GM18502 (cell line): ENCODE measurements around the gene SRGN.

Experiments
- ATAC-seq: cut with Tn5 transposase; IDR thresholded peaks from one replicate; pipeline ENCODE4 v1.9.1; 2021; ENCODE audit warnings: mild to moderate bottlenecking; ENCODE audit not compliant: unreplicated experiment, poor library complexity

Gene SRGN

DNA sequence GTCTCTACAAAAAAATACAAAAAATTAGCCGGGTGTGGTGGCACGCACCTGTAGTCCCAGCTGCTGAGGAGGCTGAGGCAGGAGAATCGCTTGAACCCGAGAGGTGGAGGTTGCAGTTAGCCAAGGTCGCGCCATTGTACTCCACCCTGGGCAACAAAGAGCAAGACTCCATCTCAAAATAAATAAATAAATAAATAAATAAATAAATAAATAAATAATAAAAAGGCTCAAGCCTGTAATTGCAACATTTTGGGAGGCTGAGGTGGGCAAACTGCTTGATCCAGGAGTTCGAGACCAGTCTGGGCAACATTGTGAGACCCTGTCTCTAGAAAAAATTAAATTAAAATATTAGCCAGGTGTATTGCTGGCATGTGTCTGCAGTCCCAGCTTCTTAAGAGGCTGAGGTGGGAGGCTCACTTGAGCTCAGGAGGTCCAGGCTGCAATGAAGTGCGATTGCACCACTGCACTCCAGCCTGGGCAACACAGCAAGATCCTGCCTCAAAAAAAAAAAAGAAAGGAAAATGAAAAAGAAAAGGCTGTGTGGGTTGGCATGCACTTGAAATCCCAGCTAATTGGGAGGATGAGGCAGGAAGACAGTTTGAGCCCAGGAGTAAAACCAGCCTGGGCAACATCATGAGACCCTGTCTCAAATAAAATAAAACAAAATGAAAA lies 27.6 kb upstream of the SRGN start:
- no peak for ATAC-seq

DNA sequence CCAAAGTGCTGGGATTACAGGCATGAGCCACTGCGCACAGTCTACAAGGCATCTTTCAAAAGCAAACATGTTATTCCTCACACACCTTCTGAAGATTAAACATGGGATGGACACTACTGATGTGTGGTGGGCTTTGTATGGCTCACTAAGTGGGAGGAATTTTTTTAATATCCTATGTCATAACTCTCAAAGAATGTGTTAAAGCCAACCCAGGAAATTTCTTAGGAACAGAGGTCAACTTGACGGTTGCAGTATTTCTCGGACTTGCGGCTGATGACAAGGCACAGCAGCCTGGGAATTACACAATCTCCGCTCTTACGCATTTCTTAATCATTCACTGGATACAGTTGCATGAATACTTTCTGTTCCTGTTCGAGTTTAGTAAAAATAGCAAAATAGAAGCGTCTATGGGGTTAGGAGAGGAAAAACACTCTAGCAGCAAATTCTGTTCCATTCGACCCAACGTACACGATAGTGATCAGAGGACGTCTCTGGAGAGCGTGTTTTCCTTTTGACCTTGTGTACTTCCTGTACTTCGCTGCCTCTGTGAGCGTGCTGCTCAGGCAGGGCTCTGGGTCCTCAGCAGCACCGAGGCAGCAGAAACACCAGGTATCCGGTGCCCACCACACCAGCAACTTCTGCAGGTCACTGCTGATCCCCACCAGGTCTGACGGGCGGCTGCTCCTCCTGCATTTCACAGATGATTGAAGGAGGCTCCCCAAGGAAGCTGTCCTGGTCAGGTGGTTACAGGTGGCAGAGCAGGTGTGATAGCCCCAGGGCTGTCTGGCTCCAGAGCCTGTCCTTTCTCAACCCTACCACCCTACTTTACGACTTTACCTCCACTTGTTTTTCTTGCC lies 26.4 kb upstream of the SRGN start:
- ATAC-seq: no peak

DNA sequence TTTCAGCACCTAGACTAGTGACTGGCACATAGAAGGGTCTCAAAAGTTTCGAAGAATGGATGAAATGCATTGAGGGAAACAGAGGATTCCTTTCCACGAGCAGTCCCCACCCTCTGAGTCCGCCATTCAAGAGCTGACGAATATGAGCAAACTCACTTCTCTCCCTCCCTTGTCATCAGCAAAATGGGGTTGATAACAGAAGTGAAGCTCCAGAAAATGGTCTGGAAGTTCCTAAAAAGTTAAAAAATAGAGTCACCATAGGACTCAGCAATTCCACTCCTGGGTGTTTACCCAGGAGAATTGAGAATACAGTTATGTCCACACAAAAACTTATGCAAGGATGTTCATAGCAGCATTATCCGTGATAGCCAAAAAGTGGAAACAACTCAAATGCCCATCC lies 25.0 kb upstream of the SRGN start:
- ATAC-seq: no peak

DNA sequence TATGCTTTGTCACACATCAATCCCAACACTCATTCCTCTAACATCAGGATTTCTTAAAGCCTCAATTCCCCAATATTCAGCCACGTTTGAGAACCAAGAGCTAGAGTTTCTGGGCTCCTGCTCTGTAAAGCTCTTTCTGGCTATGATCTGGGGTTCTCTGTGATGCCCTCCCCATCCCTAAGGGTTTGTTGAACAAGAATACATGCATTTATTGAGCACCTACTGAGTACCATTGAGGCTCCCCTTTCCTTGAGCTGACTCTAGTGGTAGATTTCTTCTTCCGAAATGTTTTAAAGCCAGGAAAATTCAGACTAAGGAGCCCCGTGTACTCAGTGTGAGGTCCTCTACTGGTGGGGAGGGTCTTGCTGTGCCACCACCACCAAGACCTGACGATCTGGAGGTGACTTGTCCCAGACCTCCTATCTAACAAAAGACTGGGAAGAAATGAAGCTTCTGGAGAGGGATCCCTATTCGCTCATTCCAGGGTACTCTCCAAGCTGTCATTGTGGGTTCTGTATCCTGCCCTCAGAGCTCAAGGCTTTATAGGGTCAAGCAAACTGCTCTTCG lies 23.1 kb upstream of the SRGN start:
- ATAC-seq: peak; percentile 7

DNA sequence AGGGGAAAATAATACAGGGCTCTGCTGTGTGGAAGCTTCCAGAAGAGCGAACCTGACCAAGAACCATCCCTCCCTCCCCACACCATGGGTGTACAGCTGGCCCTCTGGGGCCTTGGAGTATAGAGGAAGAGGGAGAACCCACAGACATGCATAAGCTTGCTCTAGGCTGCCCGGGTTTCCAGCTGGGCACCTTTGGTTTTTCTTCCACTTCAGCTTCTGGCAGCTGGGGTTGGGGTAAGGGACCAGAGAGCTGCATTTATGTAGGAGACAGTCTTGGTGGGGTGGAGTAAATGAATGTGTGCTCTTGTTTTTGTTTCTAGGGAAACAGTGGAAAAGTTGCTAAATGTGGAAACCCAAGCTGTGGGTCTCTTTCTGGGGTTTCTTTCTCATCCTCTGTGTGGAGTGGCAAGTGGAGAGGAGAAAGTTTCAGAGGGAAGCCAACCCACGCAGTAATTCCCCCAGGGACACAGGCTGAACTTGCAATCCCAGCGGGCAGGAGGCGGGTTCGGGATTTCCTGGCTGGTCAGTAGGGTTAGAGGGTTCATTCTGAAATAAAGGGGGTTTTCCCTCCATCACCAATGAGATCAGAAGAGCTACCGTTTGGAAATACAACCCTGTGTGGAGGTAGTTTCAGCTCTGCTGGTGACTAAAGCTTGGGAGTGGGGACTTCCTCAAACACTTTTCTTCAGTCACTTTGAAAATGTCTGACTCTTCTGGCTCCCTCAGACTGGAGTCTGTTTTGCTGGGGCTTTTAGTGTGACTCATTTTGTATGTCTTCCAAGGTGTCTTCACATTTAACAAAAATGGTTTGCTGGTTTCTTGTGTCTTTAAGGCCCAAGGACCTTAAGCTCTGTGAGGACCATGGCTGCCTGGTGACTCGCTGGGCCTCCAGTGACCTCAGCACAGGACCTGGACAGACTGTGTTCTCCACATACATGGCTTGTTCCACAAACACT lies 22.2 kb upstream of the SRGN start:
- ATAC-seq: peak; percentile 72

DNA sequence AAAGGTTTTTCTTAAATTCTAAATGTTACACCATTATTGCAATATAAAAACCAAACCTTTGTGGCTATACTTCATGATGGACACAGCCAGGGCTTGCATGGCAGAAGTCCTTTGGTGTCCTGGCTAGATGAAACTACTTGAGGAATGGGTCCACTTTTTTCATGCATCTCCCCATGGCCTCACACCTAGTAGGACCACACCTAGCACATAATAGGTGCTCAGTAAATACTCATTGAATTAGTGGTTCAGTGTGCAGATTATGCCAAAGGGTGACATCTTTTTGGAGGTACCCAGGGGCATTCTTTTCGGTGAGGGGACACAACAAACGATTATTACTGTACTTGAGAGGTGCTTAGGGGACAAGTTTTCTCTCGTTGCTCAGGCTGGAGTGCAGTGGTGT lies 20.7 kb upstream of the SRGN start:
- no peak for ATAC-seq

DNA sequence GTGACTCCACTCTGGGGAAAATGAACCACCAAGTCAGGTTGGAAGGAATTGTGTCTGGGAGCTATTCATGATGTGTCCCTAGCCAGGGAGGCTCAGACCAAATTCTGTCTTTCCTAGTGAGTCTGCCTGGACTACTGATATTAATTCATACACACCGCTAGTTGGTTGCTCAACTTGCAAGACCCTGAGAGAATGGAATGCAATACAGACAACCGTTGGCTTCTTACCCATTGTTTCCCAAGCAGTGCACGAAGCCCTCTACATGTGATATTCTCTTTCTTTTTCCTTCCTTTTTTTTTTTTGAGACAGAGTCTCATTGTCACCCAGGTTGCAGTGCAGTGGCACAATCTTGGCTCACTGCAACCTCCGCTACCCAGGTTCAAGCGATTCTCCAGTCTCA lies 19.4 kb upstream of the SRGN start:
- ATAC-seq: no peak

DNA sequence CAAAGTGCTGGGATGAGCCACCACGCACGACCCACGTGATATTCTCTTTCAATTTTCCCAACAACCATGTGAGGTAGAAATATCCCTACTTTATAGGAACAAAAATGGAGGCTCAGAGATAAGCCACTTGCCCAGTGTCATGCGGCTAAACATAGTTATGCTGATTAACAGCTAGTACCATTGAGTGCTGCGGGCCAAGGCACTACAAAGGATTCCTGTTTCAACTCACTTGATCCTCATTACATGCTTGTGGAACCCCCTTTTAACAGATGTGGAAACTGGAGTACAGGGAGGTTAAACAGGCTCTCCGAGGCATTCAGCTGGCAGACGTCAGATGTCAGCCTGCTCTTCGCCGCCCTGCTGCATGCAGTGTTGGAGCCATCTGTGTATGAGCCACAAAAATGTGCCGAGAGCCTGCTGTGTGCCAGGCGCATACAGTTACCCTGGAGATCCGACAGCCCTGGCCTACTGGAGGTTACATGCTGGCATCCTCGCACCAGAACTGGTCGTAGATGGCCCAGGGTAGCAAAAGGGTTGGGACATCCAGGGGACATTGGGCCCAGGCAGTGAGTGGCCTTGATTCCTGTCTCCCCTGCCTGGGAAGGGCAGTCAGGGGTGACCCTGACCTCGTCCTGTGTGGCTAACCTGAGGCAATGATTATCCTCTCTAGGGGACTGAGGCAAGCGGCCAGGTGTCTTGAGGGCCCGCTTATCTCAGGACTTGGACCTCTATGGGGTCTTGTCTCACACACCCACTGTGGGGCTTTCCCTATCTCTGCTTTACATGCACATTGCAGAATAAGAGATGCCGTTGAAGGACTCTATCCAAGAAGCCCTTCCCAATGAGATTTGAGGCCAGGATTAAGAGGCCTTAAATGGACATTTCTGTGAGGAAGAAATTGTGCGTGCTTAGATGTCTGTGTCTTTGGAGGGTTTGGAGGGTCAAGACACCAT lies 18.5 kb upstream of the SRGN start:
- ATAC-seq: no peak

DNA sequence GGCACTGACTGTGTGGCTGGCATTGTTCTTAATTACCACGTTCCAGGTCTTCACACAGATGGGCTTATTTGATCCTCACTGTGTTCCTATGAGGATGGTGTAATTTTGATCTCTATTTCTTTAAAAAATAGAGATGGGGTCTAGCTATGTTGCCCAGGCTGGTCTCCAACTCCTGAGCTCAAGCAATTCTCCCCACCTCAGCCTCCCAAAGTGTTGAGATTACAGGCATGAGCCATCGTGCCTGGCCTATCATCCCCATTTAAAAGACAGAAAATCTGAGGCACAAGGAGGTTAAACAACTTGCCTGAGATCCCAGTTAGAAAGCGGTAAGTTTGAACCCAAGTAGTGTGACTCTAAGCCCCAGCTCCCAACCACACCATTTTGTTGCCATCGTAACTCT lies 17.0 kb upstream of the SRGN start:
- no peak for ATAC-seq

DNA sequence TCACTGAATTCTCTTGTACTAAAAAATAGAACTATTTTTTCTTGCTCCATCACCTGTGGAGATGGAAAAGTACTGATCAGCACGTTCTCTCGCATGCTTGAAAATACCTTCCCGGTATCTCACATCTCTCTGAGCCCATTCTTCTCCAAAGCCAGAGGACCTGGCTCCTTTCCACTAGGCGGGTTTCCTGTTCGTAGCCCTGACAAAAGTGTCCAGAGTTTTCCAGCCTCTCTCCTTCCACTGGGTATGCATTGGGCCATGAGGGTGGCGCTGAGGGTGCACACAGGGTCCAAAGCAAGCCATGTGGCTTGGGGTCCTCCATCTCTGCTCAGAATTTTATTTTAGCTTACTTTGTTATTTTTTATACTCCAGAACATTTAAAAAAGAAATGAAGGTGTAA lies 16.3 kb upstream of the SRGN start:
- ATAC-seq: no peak

DNA sequence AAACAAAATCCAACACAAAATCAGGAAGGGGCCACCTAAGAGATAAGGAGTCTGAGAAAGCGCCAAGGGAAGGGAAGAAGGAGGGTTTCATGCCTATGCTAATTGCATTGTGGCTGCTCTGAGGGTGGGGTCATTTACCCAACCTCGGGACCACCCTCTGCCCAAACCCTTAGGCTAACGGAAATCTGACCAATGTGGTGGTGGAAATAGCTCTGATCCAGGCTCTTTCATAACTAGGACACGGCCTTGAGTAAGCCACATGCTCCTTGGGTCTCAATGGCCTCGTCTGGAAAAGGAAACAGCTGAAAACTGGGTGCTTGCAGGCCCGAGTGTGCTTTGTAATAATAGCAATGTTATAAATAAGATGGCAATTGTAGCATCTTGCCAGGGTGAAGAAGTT lies 14.9 kb upstream of the SRGN start:
- no peak for ATAC-seq

DNA sequence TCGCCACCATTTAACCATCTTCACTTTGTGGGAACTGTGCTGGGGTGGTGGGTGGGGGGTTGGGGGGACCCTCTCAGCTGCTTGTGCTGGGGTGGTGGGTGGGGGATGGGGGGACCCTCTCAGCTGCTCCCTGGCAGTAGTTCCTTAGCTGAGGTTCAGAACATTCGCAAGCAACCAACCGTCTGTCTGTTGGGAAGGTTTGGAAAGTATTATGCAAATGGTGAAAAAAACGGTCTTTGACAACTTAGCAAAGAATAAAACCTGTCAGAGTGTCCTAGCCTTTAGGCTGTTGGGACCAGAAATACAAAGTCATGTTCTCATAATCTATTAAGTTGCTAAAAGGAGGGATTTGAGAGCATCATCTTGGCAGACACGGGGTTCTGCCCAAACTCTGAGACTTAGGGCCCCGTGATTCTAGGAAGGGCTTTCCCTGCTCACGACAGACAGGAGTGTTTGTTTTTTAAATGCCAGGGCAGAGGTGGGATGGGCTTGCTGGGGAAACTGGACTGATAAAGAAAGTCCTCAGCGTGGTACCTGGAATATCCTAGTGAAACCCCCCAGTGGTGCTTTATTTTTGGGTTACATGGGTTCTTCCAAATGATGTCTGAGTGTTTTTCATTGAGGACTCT lies 14.1 kb upstream of the SRGN start:
- no peak for ATAC-seq

DNA sequence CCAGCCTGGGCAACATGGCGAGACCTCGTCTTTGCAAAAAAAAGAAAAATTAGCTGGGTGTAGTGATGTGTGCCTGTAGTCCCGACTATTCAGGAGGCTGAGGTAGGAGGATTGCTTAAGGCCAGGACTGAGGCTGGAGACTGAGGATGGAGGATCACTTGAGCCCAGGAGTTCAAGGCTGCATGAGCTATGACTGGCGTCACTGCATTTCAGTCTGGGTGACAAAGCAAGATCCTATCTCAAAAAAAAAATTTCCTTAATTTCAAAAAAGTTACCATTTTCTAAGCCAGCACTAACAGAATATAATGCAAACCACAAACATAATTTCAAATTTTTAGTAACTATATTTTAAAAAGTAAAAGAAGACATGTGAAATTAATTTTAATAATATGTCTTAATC lies 13.4 kb upstream of the SRGN start:
- ATAC-seq: no peak

DNA sequence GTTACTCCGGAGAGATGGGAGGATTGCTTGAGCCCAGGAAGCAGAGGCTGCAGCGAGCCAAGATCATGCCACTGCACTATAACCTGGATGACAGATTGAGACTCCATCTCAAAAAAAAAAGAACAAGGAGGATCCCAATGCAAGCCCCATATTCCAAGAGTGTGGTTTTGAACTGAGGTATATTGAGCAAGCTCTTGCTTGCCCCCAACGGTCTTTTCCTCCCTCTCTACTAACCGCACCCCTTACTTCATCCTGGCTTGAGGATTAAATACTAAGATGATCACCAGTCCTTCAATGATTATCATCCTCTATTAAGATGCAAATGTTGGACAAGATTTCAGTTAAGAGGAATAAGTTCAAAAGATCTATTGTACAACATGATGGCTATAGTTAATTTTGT lies 12.5 kb upstream of the SRGN start:
- no peak for ATAC-seq

DNA sequence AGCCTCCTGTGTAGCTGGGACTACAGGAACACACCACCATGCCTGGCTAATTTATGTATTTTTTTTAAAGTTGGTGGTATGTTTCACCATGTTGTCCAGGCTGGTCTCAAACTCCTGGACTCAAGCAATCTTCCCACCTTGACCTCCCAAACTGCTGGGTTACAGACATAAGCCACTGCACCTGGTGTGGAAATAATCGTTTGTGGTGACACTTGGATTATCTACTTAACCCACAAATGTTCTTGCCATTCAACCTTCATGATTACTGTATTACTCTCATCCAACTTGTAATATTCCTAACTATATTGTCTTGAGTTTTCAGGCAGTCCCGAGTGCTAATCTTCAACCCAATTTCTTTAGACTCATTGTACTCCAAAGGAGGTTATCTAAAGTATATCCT lies 9.6 kb upstream of the SRGN start:
- no peak for ATAC-seq

DNA sequence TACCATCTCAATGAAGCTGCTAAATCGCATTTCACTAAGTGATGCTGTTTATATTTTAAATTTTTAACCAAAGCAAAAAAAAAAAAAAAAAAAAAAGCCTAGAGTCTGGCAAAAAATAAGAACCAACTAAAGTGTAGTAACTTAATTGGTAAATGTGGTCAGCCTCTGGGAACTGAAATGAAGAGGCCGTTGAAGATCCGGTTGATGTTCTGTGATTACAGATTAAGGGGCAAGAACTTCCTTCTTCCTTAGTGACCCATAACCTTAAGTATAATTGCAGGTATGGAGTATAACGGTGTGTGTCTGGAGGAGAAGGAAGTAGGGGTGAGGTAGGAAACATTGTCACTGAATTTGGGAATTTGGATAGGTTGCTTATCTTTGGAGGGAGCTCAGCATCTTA lies 7.7 kb upstream of the SRGN start:
- ATAC-seq: no peak

DNA sequence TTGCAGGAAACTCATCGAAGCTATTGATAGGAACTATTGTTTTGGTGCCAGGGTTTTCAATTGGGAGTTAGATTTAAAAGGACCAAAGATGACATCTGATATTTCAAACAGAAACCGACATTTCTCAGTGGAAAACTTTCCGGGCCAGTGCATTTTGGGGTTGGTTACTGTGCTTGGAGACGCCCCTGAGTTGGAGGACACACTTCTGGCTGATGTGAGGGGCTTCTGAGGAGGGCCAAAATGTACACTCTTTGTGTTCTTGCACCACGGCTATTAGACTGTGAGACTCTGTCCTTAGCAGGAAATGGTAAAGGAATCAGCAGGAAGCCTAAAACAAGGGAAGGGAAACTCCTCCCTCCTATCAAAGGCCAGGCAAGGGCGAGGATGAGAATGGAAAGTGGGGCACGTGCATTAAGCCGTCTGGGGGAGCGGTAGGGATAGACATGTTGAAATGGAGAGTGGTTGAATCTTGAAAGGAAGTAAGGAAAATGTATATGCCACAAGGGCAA lies 1.8 kb upstream of the SRGN start:
- no peak for ATAC-seq

DNA sequence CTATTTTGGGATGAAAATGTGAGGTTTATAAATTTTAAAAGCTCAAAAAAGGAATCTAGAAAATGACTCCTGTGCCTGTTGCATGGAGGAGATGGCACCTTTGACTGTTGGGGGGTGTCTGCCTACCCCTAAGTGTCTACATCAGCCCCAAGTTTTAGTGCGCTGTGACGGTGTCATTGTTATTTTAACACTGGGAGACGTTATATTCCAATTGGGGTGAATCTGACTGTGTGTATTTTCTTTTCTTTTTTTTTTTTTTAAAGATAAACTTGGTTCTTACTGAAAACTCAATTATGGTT lies 517 bp downstream of the SRGN start:
- ATAC-seq: no peak
